ENCODE results near the gene TRIM34. TPM values are rescaled to one million over a fixed set of nuclear protein-coding genes. Genes with fewer than 3 reads are reported as not detected.
"Not testable (repeated sequence)": the region's sequence is repeated elsewhere in the genome, so short reads cannot be mapped to it uniquely, and the experiment has no call there.

The TRIM34 gene
- total RNA-seq, 4 donors from 2014 or later: 7.0 to 11.1 (median 7.6) TPM

DNA sequence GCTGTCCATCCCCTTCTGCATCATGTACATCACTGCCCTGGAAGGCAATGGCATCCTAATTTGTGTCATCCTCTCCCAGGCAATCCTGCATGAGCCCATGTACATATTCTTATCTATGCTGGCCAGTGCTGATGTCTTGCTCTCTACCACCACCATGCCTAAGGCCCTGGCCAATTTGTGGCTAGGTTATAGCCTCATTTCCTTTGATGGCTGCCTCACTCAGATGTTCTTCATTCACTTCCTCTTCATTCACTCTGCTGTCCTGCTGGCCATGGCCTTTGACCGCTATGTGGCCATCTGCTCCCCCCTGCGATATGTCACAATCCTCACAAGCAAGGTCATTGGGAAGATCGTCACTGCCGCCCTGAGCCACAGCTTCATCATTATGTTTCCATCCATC lies 43.8 kb upstream of the TRIM34 start:
- Histone ChIP-seq H3K27ac (no peak overlapping the region), H3K9me3 (no peaks in the 10 kb centered on the region), H3K36me3 (no peaks in the 10 kb centered on the region), H3K27me3 (no peaks in the 10 kb centered on the region), H3K4me1 (no peaks in the 10 kb centered on the region), H3K4me3 (replicated peaks in 1 of 3) (no peak overlapping the region)
- intact Hi-C loops (cut with DNase I): no loop called here
- 83 to 88% methylated on average over 4 of the region's 4 CpGs for WGBS, 2 donors
- TF ChIP-seq, protein P1, sequence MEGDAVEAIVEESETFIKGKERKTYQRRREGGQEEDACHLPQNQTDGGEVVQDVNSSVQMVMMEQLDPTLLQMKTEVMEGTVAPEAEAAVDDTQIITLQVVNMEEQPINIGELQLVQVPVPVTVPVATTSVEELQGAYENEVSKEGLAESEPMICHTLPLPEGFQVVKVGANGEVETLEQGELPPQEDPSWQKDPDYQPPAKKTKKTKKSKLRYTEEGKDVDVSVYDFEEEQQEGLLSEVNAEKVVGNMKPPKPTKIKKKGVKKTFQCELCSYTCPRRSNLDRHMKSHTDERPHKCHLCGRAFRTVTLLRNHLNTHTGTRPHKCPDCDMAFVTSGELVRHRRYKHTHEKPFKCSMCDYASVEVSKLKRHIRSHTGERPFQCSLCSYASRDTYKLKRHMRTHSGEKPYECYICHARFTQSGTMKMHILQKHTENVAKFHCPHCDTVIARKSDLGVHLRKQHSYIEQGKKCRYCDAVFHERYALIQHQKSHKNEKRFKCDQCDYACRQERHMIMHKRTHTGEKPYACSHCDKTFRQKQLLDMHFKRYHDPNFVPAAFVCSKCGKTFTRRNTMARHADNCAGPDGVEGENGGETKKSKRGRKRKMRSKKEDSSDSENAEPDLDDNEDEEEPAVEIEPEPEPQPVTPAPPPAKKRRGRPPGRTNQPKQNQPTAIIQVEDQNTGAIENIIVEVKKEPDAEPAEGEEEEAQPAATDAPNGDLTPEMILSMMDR (IDR thresholded peaks at IDR 0.05): no peak
- TF ChIP-seq POLR2A (IDR thresholded peaks at IDR 0.05): no peak
- no peak for DNase-seq

DNA sequence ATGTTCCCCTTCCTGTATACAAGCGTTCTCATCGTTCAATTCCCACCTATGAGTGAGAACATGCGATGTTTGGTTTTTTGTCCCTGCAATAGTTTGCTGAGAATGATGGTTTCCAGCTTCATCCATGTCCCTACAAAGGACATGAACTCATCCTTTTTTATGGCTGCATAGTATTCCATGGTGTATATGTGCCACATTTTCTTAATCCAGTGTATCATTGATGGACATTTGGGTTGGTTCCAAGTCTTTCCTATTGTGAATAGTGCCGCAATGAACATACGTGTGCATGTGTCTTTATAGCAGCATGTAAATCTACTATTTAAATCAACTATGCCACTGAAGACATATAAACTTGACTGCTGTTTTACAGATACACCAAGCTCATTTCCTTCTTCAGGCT lies 40.3 kb upstream of the TRIM34 start:
- H3K9me3 ChIP-seq; H3K4me3 ChIP-seq (replicated peaks in 1 of 3); H3K27ac ChIP-seq; H3K27me3 ChIP-seq; DNase-seq; H3K36me3 ChIP-seq; H3K4me1 ChIP-seq; intact Hi-C loops (cut with DNase I): not testable (repeated sequence)
- 86 to 90% methylated on average over 5 of the region's 5 CpGs for WGBS, 2 donors

DNA sequence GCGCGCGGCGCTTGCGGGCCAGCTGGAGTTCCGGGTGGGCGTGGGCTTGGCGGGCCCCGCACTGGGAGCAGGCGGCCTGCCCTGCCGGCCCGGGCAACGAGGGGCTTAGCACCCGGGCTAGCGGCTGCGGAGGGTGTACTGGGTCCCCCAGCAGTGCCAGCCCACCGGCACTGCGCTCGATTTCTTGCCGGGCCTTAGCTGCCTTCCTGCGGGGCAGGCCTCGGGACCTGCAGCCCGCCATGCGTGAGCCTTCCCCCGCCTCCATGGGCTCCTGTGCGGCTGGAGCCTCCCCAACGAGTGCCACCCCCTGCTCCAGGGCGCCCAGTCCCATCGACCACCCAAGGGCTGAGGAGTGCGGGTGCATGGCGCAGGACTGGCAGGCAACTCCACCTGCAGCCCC lies 34.9 kb upstream of the TRIM34 start:
- H3K36me3 ChIP-seq, DNase-seq: not testable (repeated sequence)
- WGBS, 2 donors: 93 to 99% methylated on average over 14 to 20 of the region's 31 CpGs

DNA sequence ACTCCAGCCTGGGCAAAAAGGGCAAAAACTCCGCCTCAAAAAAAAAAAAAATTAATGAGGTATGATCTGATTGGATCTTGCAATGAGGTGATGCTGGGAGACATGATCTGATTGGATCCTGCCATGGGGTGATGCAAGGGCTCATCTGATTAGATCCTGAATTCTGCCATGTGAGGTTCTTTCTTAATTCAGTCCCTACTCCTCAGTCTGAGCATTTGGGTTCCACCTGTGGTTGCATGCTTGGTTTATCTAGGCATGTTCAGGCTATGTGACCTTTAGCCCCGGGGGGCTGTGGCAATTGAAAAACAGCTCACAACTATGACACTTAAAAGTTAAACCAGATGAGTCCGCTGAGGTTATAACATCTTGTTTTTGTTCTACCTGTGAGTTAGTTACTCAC lies 33.2 kb upstream of the TRIM34 start:
- intact Hi-C loops (cut with DNase I): loop anchor here (10.0 kb wide), 1 partner anchor 73 kb away; no protein-coding TSS in a partner anchor
- no peak for DNase-seq
- Histone ChIP-seq H3K4me3 (replicated peaks in 1 of 3) (no peak overlapping the region), H3K27ac (no peak overlapping the region), H3K4me1 (peaks cover 4 to 5% of the 10 kb centered on the region in 2 donors), H3K9me3 (no peaks in the 10 kb centered on the region), H3K36me3 (no peaks in the 10 kb centered on the region), H3K27me3 (no peaks in the 10 kb centered on the region)
- TF ChIP-seq, protein P1 (IDR thresholded peaks at IDR 0.05): no peak
- no peak for TF ChIP-seq POLR2A (IDR thresholded peaks at IDR 0.05)
- WGBS, 2 donors: 53 to 61% methylated on average over 3 of the region's 3 CpGs

More for the DNA sequence above, 34.9 kb upstream of the TRIM34 start:
- not testable (repeated sequence) for H3K9me3 ChIP-seq; H3K27me3 ChIP-seq; H3K4me1 ChIP-seq; H3K4me3 ChIP-seq (replicated peaks in 1 of 3); H3K27ac ChIP-seq
- intact Hi-C loops (cut with DNase I): loop anchor here (10.0 kb wide), 1 partner anchor 75 kb away; no protein-coding TSS in a partner anchor

DNA sequence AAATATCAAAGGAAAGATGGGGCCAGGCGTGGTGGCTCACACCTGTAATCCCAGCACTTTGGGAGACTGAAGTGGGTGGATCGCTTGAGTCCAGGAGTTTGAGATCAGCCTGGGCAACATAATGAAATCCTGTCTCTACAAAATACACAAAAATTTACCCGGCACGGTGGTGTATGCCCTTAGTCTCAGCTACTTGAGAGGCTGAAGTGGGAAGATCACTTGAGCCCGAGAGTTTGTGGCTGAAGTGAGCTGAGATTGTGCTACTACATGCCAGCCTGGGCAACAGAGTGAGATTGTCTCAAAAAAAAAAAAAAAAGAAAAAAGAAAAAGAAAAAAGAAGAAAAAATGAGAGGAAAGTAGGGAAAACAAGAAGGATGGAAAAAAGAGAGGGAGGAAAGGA lies 32.2 kb upstream of the TRIM34 start:
- no peak for TF ChIP-seq POLR2A (IDR thresholded peaks at IDR 0.05)
- TF ChIP-seq, protein P1 (IDR thresholded peaks at IDR 0.05): no peak
- intact Hi-C loops (cut with DNase I): loop anchor here (10.0 kb wide), 1 partner anchor 72 kb away; no protein-coding TSS in a partner anchor

DNA sequence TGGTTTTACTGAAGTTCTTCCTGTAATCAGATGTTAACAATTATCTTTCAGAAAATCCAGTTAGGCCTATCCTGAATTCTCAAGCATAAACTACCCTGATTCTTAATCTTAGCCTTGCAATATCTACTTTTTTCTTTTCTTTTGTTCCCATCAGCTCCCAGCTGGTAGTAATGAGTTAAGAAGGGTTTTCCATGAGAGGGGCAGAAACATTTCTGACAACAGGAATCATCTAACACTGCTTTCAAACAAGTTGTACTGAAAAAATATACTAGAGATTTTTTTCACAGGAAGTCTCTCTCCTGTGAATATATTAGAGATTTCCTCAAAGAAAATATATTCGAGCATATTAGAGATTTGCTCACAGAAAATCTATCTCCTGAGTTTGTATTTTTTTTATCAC lies 31.7 kb upstream of the TRIM34 start:
- no peaks in the 10 kb centered on the region for H3K36me3 ChIP-seq
- peak overlapping the region in 2 of 3 donors; percentile 55 to 65 for H3K27ac ChIP-seq
- H3K4me3 ChIP-seq (replicated peaks in 1 of 3): no peak overlapping the region
- no peaks in the 10 kb centered on the region for H3K27me3 ChIP-seq
- intact Hi-C loops (cut with DNase I): loop anchor here (10.0 kb wide), 1 partner anchor 72 kb away; no protein-coding TSS in a partner anchor
- TF ChIP-seq POLR2A (IDR thresholded peaks at IDR 0.05): no peak
- TF ChIP-seq, protein P1 (IDR thresholded peaks at IDR 0.05): no peak
- no peak for DNase-seq
- peaks cover 13 to 17% of the 10 kb centered on the region in 2 donors for H3K4me1 ChIP-seq
- no peaks in the 10 kb centered on the region for H3K9me3 ChIP-seq
- 26 to 38% methylated on average over 1 of the region's 1 CpG for WGBS, 2 donors

More for the DNA sequence above, 32.2 kb upstream of the TRIM34 start:
- Histone ChIP-seq H3K9me3 (no peaks in the 10 kb centered on the region), H3K27ac (peak overlapping the region in 1 of 3 donors; percentile 55), H3K27me3 (no peaks in the 10 kb centered on the region), H3K4me3 (replicated peaks in 1 of 3) (no peak overlapping the region), H3K4me1 (peaks cover 8 to 12% of the 10 kb centered on the region in 2 donors), H3K36me3 (no peaks in the 10 kb centered on the region)
- peak; percentile 56 to 63 for DNase-seq
- WGBS, 2 donors: 32 to 48% methylated on average over 5 of the region's 5 CpGs

Measured in thyroid gland (tissue), 4 donors.